AG10803 (cell line): ENCODE data around the gene FRMD1.

Experiments
- DNase-seq: peaks from one replicate; pipeline ENCODE4 v3.0.0; 2010; ENCODE audit warnings: low read depth
- H3K4me3 ChIP-seq: 2 replicates; pipeline ENCODE4 v1.5.1; 2011; ENCODE audit warnings: mild to moderate bottlenecking, low read length, control low read depth
- TF ChIP-seq, protein P1 (sequence below): conservative IDR thresholded peaks from 2 replicates; pipeline ENCODE4 v1.5.1; 2011; ENCODE audit warnings: mild to moderate bottlenecking, low read length, control low read depth, inconsistent platforms

FRMD1 gene

DNA sequence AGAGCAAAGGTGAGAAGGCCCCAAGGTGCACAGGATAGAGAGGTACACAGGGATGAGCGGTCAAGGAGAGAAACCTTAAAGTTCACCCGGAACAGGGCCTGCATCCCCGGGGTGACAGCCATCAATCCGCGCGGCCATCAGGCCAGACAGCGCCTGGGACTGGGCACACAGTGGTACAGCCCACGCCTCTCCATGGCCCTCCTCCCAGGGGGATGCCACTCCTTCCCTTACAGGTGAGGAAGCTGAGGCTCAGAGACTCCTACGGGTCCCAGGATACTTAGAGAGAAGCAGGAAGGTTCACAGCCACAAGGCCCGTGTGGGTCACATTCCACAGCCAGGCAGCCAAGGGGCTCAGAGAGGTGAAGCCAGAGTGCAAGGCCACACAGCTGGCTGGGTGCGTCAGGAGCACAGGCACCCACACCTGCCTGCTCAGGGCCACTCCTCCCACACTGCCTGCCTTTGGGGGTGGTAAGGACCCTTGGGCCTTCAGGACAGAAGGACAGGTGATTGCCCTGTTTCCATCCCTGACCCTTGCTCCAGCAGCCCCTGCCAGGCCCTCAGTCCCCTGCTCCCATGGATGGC is 14.7 kb downstream of the FRMD1 start:
- no peak overlapping the region for H3K4me3 ChIP-seq
- no peak for DNase-seq
- TF ChIP-seq, protein P1, sequence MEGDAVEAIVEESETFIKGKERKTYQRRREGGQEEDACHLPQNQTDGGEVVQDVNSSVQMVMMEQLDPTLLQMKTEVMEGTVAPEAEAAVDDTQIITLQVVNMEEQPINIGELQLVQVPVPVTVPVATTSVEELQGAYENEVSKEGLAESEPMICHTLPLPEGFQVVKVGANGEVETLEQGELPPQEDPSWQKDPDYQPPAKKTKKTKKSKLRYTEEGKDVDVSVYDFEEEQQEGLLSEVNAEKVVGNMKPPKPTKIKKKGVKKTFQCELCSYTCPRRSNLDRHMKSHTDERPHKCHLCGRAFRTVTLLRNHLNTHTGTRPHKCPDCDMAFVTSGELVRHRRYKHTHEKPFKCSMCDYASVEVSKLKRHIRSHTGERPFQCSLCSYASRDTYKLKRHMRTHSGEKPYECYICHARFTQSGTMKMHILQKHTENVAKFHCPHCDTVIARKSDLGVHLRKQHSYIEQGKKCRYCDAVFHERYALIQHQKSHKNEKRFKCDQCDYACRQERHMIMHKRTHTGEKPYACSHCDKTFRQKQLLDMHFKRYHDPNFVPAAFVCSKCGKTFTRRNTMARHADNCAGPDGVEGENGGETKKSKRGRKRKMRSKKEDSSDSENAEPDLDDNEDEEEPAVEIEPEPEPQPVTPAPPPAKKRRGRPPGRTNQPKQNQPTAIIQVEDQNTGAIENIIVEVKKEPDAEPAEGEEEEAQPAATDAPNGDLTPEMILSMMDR: no peak

DNA sequence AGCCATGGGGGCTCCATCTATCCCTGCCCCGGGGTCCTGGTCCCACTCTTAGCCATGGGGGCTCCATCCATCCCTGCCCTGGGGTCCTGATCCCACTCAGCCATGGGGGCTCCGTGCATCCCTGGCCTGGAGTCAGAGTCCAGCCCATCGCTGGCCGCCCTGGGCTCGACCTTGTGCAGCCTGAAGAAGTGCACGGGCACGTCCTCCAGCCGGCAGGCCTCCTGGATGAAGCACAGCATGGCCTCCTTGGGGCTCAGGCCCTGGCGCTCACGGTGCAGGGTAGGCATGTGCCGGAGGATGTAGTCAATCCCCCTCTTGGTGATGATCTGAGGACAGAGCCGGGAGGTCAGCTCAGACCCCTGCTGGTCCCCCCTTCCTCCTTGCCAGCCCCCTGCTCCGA is 15.6 kb downstream of the FRMD1 start:
- TF ChIP-seq, protein P1: no peak
- no peak for DNase-seq
- H3K4me3 ChIP-seq: no peak overlapping the region

DNA sequence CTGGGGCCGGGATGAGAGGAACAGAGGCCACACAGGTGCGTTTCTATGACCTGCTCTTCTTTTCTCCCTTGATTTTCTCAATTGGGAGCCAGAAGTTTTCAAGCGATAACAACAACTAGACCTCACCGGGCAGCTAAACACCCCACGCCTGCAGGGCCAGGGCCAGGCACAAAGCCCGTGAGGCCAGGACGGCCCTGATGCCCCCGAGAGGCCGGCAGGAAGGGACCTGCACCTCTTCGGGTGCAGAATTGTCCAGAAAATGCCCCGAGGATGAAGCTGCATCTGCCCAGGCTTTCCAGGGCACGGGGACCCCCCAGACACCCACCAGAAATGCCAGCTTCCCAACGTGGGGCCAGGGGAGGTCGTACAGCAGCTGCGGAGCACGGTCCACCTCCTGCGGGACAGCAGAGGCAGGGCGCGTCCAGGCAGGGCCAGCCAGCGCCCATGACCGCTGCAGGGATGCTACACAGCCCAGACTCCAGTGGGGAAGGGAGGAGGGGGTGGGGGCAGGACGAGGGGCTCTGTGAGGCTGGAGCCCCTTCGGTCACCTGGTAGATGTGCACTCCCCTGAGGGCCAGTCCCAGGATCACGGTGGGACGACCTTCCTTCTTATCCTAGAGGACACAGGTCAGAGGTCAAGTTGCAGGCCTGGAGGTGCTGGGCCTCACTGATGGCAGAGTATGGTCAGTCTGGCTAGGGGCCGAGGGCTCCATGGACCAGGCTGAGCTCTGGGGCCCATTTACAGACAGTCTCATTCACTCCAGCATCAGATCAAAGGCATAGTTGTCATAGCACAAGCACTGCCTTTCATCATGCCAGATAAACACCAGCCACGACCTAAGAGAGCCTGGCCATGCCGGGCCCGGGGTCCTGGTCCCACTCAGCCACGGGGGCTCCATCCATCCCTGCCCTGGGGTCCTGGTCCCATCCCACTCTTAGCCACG is 16.4 kb downstream of the FRMD1 start:
- no peak overlapping the region for H3K4me3 ChIP-seq
- DNase-seq: no peak
- TF ChIP-seq, protein P1: no peak

DNA sequence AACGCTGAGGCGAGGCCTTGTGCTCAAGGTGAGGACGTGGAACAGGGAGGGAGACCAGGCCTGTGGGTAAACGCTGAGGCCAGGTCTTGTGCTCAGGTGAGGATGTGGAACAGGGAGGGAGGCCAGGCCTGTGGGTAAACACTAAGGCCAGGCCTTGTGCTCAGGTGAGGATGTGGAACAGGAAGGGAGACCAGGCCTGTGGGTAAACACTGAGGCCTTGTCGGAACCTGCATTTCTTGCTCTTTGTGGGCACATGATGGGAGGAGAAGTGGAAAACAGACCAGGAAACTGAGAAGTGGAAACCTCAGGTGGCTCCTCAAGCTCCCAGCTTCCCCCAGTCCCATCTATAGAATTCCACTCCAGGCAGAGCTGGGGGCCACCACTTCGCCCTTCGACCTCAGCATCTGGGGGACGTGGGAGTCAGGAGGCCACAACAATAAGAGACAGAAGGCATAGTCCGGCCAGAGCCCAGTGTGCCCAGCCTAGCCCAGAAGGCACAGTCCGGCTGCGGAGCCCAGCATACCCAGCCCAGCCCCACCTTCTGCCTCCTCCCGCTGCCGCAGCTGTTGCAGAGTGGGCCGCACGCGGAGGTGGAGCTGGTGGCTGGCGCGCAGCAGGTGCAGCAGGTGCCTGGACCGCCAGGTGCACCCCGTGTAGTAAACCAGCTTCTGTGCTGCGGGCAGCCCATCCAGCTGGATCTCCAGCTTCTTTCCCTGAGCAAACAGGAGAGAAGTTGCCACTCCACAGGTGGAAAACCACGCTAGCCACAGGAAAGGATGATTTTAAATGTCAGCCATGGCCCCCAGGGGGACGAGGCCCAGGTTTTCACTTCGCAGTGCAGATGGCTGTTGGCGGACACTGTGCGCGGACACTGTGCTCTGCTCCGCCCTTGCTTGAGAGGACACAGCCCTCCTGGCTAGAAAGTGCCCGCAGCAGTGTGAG is 17.5 kb downstream of the FRMD1 start:
- DNase-seq: no peak
- TF ChIP-seq, protein P1: no peak

DNA sequence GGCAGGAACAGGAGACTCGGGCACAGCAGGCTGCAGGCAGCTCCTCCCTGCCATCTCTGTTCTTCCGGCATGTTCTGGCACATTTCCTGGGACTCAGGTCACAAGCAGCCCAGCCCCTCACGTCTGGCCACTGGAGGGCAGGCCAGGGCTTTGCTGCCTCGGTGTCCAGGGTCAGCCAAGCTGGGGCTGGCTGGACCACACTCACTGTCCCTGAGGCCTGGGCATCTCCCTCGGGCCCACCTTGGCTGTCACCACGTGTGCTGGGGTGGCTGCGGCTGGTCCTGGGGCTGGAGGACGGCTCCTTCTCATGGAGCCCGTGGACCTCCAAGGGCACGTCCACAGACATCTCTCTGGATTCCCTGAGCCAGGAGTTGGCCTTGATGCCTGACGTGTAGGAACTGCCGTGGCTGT is 18.5 kb downstream of the FRMD1 start:
- TF ChIP-seq, protein P1: peak; percentile 47
- peak; percentile 65 for DNase-seq
- H3K4me3 ChIP-seq: no peak overlapping the region

More for the DNA sequence above, 17.5 kb downstream of the FRMD1 start:
- no peak overlapping the region for H3K4me3 ChIP-seq

DNA sequence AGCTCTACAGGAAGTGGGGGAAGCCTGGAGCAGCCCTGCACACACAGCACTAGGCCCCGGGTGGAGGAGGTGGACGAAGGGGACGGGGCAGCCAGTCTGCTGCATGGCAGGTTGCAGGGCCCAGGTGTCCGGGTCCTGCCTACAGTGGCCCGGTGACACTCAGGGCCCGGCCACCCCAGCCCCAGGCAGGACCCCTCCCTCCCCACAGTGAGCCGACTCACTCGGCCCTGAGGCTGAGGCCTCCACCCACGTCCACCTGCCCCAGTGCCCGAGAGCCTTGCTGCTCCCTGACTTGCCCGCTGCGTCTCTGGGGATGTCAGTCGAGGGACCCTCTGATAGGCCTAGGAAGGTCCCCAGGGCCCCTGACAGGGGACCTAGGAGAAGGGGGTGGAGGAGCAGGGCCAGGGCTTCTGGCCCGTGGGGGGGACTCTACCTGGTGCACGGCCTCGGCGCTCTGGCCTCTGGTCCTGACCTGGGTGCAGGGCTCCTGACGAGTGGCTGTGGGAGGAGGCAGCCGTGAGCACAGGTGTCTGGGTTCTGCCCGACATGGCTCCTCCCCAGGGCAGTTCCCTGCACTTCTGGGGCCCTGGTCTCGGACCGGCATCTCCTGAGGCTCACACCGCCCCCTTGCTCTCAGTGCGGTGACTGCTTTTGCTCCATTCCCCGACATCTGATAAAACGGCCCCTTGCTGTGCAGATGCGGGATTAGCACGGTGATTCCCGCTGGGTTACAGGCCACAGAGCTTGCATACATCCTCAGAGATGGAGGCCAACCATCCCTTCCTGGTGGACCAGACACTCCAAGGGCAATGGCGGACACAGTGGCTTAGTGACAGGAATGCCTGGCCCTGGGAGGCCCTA is 20.1 kb downstream of the FRMD1 start:
- no peak overlapping the region for H3K4me3 ChIP-seq
- TF ChIP-seq, protein P1: no peak
- DNase-seq: no peak
